Naive thymus-derived CD4-positive, alpha-beta T cell (primary cell): ENCODE measurements around the gene DMPK. TPM values are rescaled to one million over a fixed set of nuclear protein-coding genes. Genes with fewer than 3 reads are reported as not detected.
A peak's percentile ranks its signal among the peaks of the same experiment; 100 is the strongest.
"Not testable (repeated sequence)": the region's sequence is repeated elsewhere in the genome, so short reads cannot be mapped to it uniquely, and the experiment has no call there.

Experiments used
- ATAC-seq: fragments of 150-1000 bp; cut with Tn5 transposase; 2 replicates; pipeline ENCODE4 v1.10.0; 2021; ENCODE audit warnings: mild to moderate bottlenecking, moderate library complexity
- CTCF ChIA-PET: fragments of 350-600 bp; sonication (Branson Sonifier 250); formaldehyde crosslinking; loops from one replicate; lab custom pipeline; 2021; ENCODE audit warnings: antibody characterized with exemption; lab: Charles Lee
- POLR2A ChIA-PET: fragments of 350-600 bp; sonication (Branson Sonifier 250); formaldehyde crosslinking; loops from one replicate; lab custom pipeline; 2021; ENCODE audit warnings: antibody characterized with exemption, inconsistent platforms; lab: Charles Lee
- DNase-seq, 9 donors: peaks; one replicate each; pipeline versions ENCODE4 v3.0.0 to v3.0.0-alpha.2; 2020 to 2022; ENCODE audit warnings: mixed read lengths in 1 of 9
- H3K27ac ChIP-seq: one replicate; pipeline ENCODE4 v1.7.0; 2013; ENCODE audit warnings: mild to moderate bottlenecking, low read depth, low read length, moderate library complexity
- H3K27me3 ChIP-seq, 2 donors: one replicate each; pipeline ENCODE4 v1.7.0; 2013; ENCODE audit warnings: low read length in 2 of 2, mild to moderate bottlenecking in 2 of 2, moderate library complexity in 2 of 2; ENCODE audit not compliant: control insufficient read depth in 2 of 2, insufficient read depth in 2 of 2
- H3K36me3 ChIP-seq, 3 experiments: 1 replicate in 2 of 3; 2 replicates in 1 of 3; pipeline ENCODE4 v1.7.0; 2013; ENCODE audit warnings: low read length in 3 of 3, mild to moderate bottlenecking in 3 of 3, moderate library complexity in 1 of 3; ENCODE audit not compliant: insufficient read depth in 3 of 3, control insufficient read depth in 2 of 3
- H3K4me1 ChIP-seq, 2 donors: one replicate each; pipeline ENCODE4 v1.7.0; 2013; ENCODE audit warnings: low read length in 2 of 2, mild to moderate bottlenecking in 2 of 2, moderate library complexity in 1 of 2; ENCODE audit not compliant: control insufficient read depth in 2 of 2, insufficient read depth in 2 of 2
- H3K4me3 ChIP-seq: 2 replicates; pipeline ENCODE4 v1.7.0; 2013; ENCODE audit warnings: mild to moderate bottlenecking, low read length
- H3K9me3 ChIP-seq, 3 experiments: 1 replicate in 2 of 3; 2 replicates in 1 of 3; pipeline ENCODE4 v1.7.0; 2013; ENCODE audit warnings: low read length in 3 of 3; ENCODE audit not compliant: control insufficient read depth in 2 of 3
- H3K27ac Mint-ChIP-seq, 9 donors: one replicate each; pipeline ENCODE4 v1.8.0; 2020 to 2022; ENCODE audit warnings: mixed read lengths in 9 of 9, mild to moderate bottlenecking in 8 of 9, moderate library complexity in 5 of 9, inconsistent platforms in 2 of 9
- H3K27me3 Mint-ChIP-seq, 5 donors: one replicate each; pipeline ENCODE4 v1.8.0; 2021 to 2022; ENCODE audit warnings: mixed read lengths in 5 of 5, mild to moderate bottlenecking in 1 of 5
- H3K36me3 Mint-ChIP-seq, 5 donors: one replicate each; pipeline ENCODE4 v1.8.0; 2020 to 2022; ENCODE audit warnings: mixed read lengths in 5 of 5, mild to moderate bottlenecking in 3 of 5, inconsistent platforms in 1 of 5
- H3K4me1 Mint-ChIP-seq, 7 donors: one replicate each; pipeline ENCODE4 v1.8.0; 2020 to 2022; ENCODE audit warnings: mixed read lengths in 7 of 7, mild to moderate bottlenecking in 3 of 7, inconsistent platforms in 1 of 7
- H3K4me3 Mint-ChIP-seq, 10 donors: one replicate each; pipeline ENCODE4 v1.8.0; 2020 to 2022; ENCODE audit warnings: mild to moderate bottlenecking in 10 of 10, mixed read lengths in 10 of 10, moderate library complexity in 6 of 10, inconsistent platforms in 2 of 10
- H3K9me3 Mint-ChIP-seq, 11 donors: one replicate each; pipeline ENCODE4 v1.8.0; 2020 to 2022; ENCODE audit warnings: mixed read lengths in 11 of 11, mild to moderate bottlenecking in 4 of 11, inconsistent platforms in 1 of 11, moderate library complexity in 1 of 11
- intact Hi-C, 2 donors: fragments of 100-400 bp; cut with micrococcal nuclease; formaldehyde crosslinking; loops; one replicate each; pipeline ENCODE4 v1.15.1; 2023
- polyA plus RNA-seq, 2 donors: library from polyadenylated mRNA; unstranded; fragments of 300-500 nt; fragmentation: Illumina TruSeq; gene quantifications; one replicate each; pipeline ENCODE4 v1.2.3, GENCODE V29; 2021
- total RNA-seq, 6 experiments: library from RNA in 5 of 6; stranded (reverse) in 5 of 6; gene quantifications; 1 replicate in 5 of 6; 2 replicates in 1 of 6; pipeline ENCODE4 v1.2.3 and lab custom pipeline; 2021 to 2026

DMPK gene
- total and polyA plus RNA-seq, 7 experiments from 2014 or later: 0.20 to 33.9 (median 22.9) TPM

- Histone ChIP-seq H3K27me3 (no peaks in the 10 kb centered on the region), H3K4me1 (no peaks in the 10 kb centered on the region), H3K27ac (no peak overlapping the region), H3K9me3 (no peaks in the 10 kb centered on the region), H3K4me3 (no peak overlapping the region), H3K36me3 (no peaks in the 10 kb centered on the region)
- peaks cover 0 to 22% (median 3%) of the 10 kb centered on the region in 5 donors for H3K27me3 Mint-ChIP-seq
- H3K9me3 Mint-ChIP-seq: no peaks in the 10 kb centered on the region
- no peak overlapping the region for H3K4me3 Mint-ChIP-seq
- no peaks in the 10 kb centered on the region for H3K36me3 Mint-ChIP-seq
- no peaks in the 10 kb centered on the region for H3K4me1 Mint-ChIP-seq
- ChIA-PET POLR2A (interaction anchor here (0.6 to 1.0 kb wide), 2 partner anchors 9 to 160 kb away, joined by 3 to 5 read pairs; partner anchors contain the start of gene FBXO46), CTCF (interaction anchor here (1.2 kb wide), 1 partner anchor 47 kb away, joined by 3 read pairs; the partner anchor contains the start of gene QPCTL)
- ATAC-seq: peak; percentile 49
- intact Hi-C loops: no loop called here
- no peak overlapping the region for H3K27ac Mint-ChIP-seq
- no peak for DNase-seq
Observed at GRCh38 chr19:45739498-45740439, 42.5 kb downstream of the DMPK start.

GRCh38 chr19:45733160-45733810, 49.0 kb downstream of the DMPK start, which contains the start of gene MEIOSIN:
Gene MEIOSIN (plus strand): TSS chr19:45733439. CDS start chr19:45735377, 1,938 bp downstream.
- POLR2A ChIA-PET: interaction anchor here (1.6 kb wide), 1 partner anchor 17 kb away, joined by 4 read pairs; no protein-coding TSS in a partner anchor
- Histone ChIP-seq H3K4me3 (no peak within 1 kb of the TSS), H3K9me3 (no peaks in the 10 kb centered on the region), H3K4me1 (peaks cover 6 to 12% of the 10 kb centered on the region in 2 donors), H3K27ac (no peak within 1 kb of the TSS), H3K36me3 (peaks cover 0 to 5% (median 0%) of the 10 kb centered on the region in 3 experiments), H3K27me3 (no peaks in the 10 kb centered on the region)
- CTCF ChIA-PET: no interaction called here
- peaks cover 14 to 25% (median 20%) of the 10 kb centered on the region in 7 donors for H3K4me1 Mint-ChIP-seq
- ATAC-seq (no peak), DNase-seq (no peak)
- intact Hi-C loops: loop anchor here in 1 of 2 donors (5.0 kb wide), 1 partner anchor 326 kb away; the partner anchor contains the start of genes POLR1G and PPP1R13L
- H3K4me3 Mint-ChIP-seq: peak within 1 kb of the TSS in 3 of 10 donors; percentile 20 to 51 (median 32)
- H3K27ac Mint-ChIP-seq: no peak within 1 kb of the TSS
- H3K27me3 Mint-ChIP-seq: peaks cover 0 to 10% (median 0%) of the 10 kb centered on the region in 5 donors
- H3K9me3 Mint-ChIP-seq: no peaks in the 10 kb centered on the region
- H3K36me3 Mint-ChIP-seq: peaks cover 0 to 5% (median 0%) of the 10 kb centered on the region in 5 donors

DNA sequence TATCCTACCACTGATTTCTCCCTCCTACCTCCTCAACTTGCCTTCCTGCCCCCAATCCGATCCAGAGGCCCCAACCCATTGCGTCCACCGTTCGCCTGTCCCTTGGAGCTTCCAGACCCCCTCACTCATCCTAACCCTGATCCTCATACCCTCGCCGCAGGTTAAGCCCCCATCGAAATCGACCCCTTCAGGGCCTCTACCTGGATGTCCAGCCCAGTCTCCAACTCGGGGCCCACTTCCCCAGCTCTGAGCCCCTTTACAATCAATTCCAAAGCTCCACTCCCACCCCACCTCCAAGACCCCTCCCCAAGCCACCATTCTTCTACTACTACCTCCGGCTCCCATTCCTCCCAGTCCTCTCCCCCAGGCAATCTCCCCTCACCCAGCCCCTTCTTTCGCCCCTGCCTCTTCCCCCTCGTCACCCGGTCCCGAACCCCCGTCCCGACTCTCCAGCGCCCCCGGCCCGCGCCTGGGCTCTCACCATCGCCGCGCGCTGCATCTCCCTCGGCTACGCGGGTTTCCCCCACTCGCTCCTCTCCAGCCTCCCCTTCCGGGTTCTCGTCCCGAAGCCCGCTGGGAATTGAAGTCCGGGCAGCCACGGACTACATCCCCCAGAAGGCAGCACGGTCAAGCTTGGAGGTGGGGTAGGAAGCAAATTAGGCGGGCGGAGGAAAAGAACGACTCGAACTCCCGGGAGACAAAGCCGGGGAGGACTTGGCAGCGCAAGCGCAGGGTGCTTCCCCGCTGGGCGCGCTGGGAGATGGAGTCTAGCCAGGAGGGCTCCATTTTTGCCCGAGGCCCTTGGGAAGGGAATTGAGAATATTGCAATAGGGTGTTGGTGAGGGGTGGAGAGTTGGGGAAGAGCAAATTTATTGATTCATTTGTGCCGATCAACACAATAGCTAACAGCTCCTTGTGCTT, 51.7 kb downstream of the DMPK start, which contains the start of gene FBXO46:
Gene FBXO46, minus strand, starts transcription at position 529 of the 921 bp plus-strand sequence. CDS start 17,401 bp downstream, outside the sequence.
- peak; percentile 99 for ATAC-seq
- Mint-ChIP-seq H3K9me3 (no peaks in the 10 kb centered on the region), H3K4me1 (peaks cover 27 to 41% (median 33%) of the 10 kb centered on the region in 7 donors), H3K36me3 (peaks cover 0 to 7% (median 3%) of the 10 kb centered on the region in 5 donors), H3K27me3 (peaks cover 0 to under 1% (median 0%) of the 10 kb centered on the region in 5 donors), H3K27ac (peak within 1 kb of the TSS; percentile 60 to 93 (median 91)), H3K4me3 (peak within 1 kb of the TSS; percentile 85 to 98 (median 92))
- Histone ChIP-seq H3K4me3 (peak within 1 kb of the TSS; percentile 96), H3K27me3 (no peaks in the 10 kb centered on the region), H3K4me1 (peaks cover 6 to 14% of the 10 kb centered on the region in 2 donors), H3K36me3 (peaks cover 0 to 5% (median 0%) of the 10 kb centered on the region in 3 experiments), H3K9me3 (no peaks in the 10 kb centered on the region), H3K27ac (peak within 1 kb of the TSS; percentile 92)
- DNase-seq: peak; percentile 74 to 94 (median 90)
- ChIA-PET POLR2A (interaction anchor here (1.0 to 3.2 kb wide), 9 partner anchors 10 to 171 kb away, joined by 3 to 29 read pairs (median 3); partner anchors contain the start of genes MYPOP, QPCTL, SIX5 and SNRPD2), CTCF (interaction anchor here (0.6 to 1.1 kb wide), 4 partner anchors 14 to 691 kb away, joined by 3 read pairs; partner anchors contain the start of gene QPCTL)
- intact Hi-C loops: loop anchor here (1.0 to 5.0 kb wide), 12 partner anchors 13 to 323 kb away; partner anchors contain the start of genes IRF2BP1 (in 2 of the 2), QPCTL (in 2 of the 2), SYMPK (in 2 of the 2) and DMWD (in 1 of the 2)

GRCh38 chr19:45729800-45730290, 52.4 kb downstream of the DMPK start:
- Histone ChIP-seq H3K9me3 (no peaks in the 10 kb centered on the region), H3K4me1 (peaks cover 6 to 14% of the 10 kb centered on the region in 2 donors), H3K27ac (peak overlapping the region; percentile 92), H3K4me3 (peak overlapping the region; percentile 96), H3K27me3 (no peaks in the 10 kb centered on the region), H3K36me3 (peaks cover 0 to 5% (median 0%) of the 10 kb centered on the region in 3 experiments)
- Mint-ChIP-seq H3K9me3 (no peaks in the 10 kb centered on the region), H3K4me3 (peak overlapping the region; percentile 85 to 98 (median 92)), H3K27ac (peak overlapping the region; percentile 60 to 93 (median 91)), H3K4me1 (peaks cover 27 to 41% (median 33%) of the 10 kb centered on the region in 7 donors), H3K27me3 (no peaks in the 10 kb centered on the region), H3K36me3 (peaks cover 0 to 7% (median 3%) of the 10 kb centered on the region in 5 donors)
- ATAC-seq (no peak), DNase-seq (peak in 1 of 9 donors; percentile 33)
- POLR2A ChIA-PET: interaction anchor here (1.0 to 3.2 kb wide), 7 partner anchors 10 to 172 kb away, joined by 3 to 29 read pairs (median 3); partner anchors contain the start of genes MYPOP, QPCTL and SNRPD2
- CTCF ChIA-PET: interaction anchor here (0.6 to 1.1 kb wide), 2 partner anchors 13 to 38 kb away, joined by 3 read pairs; partner anchors contain the start of gene QPCTL
- intact Hi-C loops: loop anchor here (1.0 to 5.0 kb wide), 9 partner anchors 13 to 323 kb away; partner anchors contain the start of genes QPCTL (in 2 of the 2), SYMPK (in 2 of the 2), DMWD (in 1 of the 2) and IRF2BP1 (in 1 of the 2)

DNA sequence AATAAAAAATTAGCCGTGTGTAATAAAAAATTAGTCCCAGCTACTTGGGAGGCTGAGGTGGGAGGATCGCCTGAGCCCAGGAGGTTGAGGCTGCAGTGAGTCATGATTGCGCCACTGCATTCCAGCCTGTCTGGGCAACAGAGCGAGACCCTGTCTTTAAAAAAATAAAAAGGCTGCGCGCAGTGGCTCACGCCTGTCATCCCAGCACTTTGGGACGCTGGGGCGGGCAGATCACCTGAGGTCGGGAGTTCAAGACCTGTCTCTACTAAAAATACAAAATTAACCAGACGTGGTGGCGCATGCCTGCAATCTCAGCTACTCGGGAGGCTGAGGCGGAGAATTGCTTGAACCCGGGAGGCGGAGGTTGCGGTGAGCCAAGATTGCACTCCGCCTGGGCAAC, 53.6 kb downstream of the DMPK start:
- H3K27ac Mint-ChIP-seq: peak overlapping the region in 4 of 9 donors; percentile 33 to 72 (median 54)
- H3K9me3 Mint-ChIP-seq, ATAC-seq, H3K36me3 ChIP-seq, H3K27me3 Mint-ChIP-seq, H3K4me3 ChIP-seq, intact Hi-C loops, H3K27ac ChIP-seq, CTCF ChIA-PET, H3K9me3 ChIP-seq, DNase-seq, H3K27me3 ChIP-seq: not testable (repeated sequence)
- peaks cover 0 to 10% (median 5%) of the 10 kb centered on the region in 5 donors for H3K36me3 Mint-ChIP-seq
- peak overlapping the region in 4 of 10 donors; percentile 5 to 98 (median 53) for H3K4me3 Mint-ChIP-seq
- peaks cover 6 to 14% of the 10 kb centered on the region in 2 donors for H3K4me1 ChIP-seq
- POLR2A ChIA-PET: interaction anchor here (3.2 kb wide), 1 partner anchor 10 kb away, joined by 29 read pairs; no protein-coding TSS in a partner anchor
- peaks cover 27 to 48% (median 38%) of the 10 kb centered on the region in 7 donors for H3K4me1 Mint-ChIP-seq
